Kidney (tissue), 14 donors: ENCODE measurements around the gene REL. TPM values are rescaled to one million over a fixed set of nuclear protein-coding genes. Genes with fewer than 3 reads are reported as not detected.

Source experiments
- DNase-seq, 5 donors: peaks; one replicate each; pipeline ENCODE4 v3.0.0-alpha.2; 2013 to 2020
- FAIRE-seq: peaks from 2 replicates; lab custom pipeline; 2012; peaks lifted over from hg19 to GRCh38; lab: Jason Lieb, UNC
- H3K27ac ChIP-seq, 2 donors: one replicate each; pipeline ENCODE4 v1.7.0; 2013; ENCODE audit warnings: low read depth in 2 of 2, low read length in 2 of 2, inconsistent platforms in 1 of 2
- H3K27me3 ChIP-seq: one replicate; pipeline ENCODE4 v1.7.1; 2013; ENCODE audit warnings: low read length, inconsistent platforms; ENCODE audit not compliant: control insufficient read depth, insufficient read depth
- H3K36me3 ChIP-seq, 3 donors: one replicate each; pipeline versions ENCODE4 v1.7.0 to v1.7.1; 2013; ENCODE audit warnings: low read length in 3 of 3, control low read depth in 1 of 3, inconsistent platforms in 1 of 3; ENCODE audit not compliant: insufficient read depth in 3 of 3, control insufficient read depth in 2 of 3
- H3K4me1 ChIP-seq, 3 donors: one replicate each; pipeline versions ENCODE4 v1.7.0 to v1.7.1; 2013; ENCODE audit warnings: low read length in 3 of 3, inconsistent platforms in 1 of 3, low read depth in 1 of 3; ENCODE audit not compliant: control insufficient read depth in 2 of 3, insufficient read depth in 2 of 3
- H3K4me3 ChIP-seq, 3 donors: one replicate each; pipeline versions ENCODE4 v1.7.0 to v1.8.1; 2013; ENCODE audit warnings: low read length in 3 of 3, control low read depth in 1 of 3, inconsistent platforms in 1 of 3
- H3K9ac ChIP-seq, 3 donors: one replicate each; pipeline versions ENCODE4 v1.7.0 to v1.7.1; 2013; ENCODE audit warnings: low read length in 3 of 3, control low read depth in 1 of 3, inconsistent platforms in 1 of 3
- H3K9me3 ChIP-seq, 3 donors: one replicate each; pipeline versions ENCODE4 v1.7.0 to v1.7.1; 2013; ENCODE audit warnings: low read length in 3 of 3, control low read depth in 1 of 3, inconsistent platforms in 1 of 3; ENCODE audit not compliant: control insufficient read depth in 2 of 3, insufficient read depth in 1 of 3
- intact Hi-C: fragments of 100-400 bp; cut with DNase I; formaldehyde crosslinking; loops from one replicate; pipeline ENCODE4 v1.11.1; 2022
- polyA plus RNA-seq: library from polyadenylated mRNA; stranded (reverse); fragments of 350-450 nt; fragmentation: Illumina TruSeq; extraction: RNeasy Lipid Tissue Mini Kit (QIAGEN cat#74804); gene quantifications from one replicate; pipeline ENCODE4 v1.2.3, GENCODE V29; 2014; ENCODE audit warnings: low read depth, low replicate concordance; ENCODE audit not compliant: insufficient read depth
- total RNA-seq: library from RNA; stranded (reverse); fragmentation: NEBNext Ultra II Directional; extraction: Animal tissue kit (Norgen Biotek cat#: 25700); gene quantifications from one replicate; pipeline ENCODE4 v1.2.1, GENCODE V29; 2021
- TF ChIP-seq, protein P1 (sequence below): IDR thresholded peaks from 3 replicates; pipeline ENCODE4 v1.5.1; 2012; ENCODE audit warnings: mild to moderate bottlenecking, moderate library complexity, borderline replicate concordance; ENCODE audit not compliant: insufficient read depth; ENCODE audit errors: extremely low read depth
- donor health status: control.
- donor health status: control.
- donor health status: control.
- donor health status: control.
- donor health status: control.
- donor health status: DM: yes; HTN: yes; CAD: no.
- donor health status: Normal renal cell carcinoma (clear cell type).

Gene REL
- total and polyA plus RNA-seq, 2 donors from 2014 or later, result 0.43 to 21.8 TPM

DNA sequence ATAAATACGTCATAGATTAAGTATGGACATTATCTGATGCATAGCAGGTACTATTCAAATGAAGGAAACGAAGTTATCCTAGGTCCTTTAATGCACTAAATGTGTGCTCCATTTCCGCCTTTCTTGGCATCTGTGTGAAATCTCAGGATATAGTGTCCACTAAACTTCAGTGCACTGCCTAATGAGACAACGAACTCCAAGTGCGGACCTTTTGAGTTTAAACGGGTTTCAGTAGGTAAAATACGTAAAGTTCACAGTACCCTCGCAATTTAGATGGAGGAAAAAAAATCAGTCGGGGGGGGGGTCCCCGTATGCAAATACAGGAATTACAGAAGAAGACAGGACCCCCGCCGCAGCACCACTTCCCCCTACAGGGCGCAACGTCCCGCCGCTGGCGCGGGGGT, 729 bp upstream of the REL start:
- intact Hi-C loops, result no loop called here
- FAIRE-seq, result no peak
- DNase-seq, result no peak

DNA sequence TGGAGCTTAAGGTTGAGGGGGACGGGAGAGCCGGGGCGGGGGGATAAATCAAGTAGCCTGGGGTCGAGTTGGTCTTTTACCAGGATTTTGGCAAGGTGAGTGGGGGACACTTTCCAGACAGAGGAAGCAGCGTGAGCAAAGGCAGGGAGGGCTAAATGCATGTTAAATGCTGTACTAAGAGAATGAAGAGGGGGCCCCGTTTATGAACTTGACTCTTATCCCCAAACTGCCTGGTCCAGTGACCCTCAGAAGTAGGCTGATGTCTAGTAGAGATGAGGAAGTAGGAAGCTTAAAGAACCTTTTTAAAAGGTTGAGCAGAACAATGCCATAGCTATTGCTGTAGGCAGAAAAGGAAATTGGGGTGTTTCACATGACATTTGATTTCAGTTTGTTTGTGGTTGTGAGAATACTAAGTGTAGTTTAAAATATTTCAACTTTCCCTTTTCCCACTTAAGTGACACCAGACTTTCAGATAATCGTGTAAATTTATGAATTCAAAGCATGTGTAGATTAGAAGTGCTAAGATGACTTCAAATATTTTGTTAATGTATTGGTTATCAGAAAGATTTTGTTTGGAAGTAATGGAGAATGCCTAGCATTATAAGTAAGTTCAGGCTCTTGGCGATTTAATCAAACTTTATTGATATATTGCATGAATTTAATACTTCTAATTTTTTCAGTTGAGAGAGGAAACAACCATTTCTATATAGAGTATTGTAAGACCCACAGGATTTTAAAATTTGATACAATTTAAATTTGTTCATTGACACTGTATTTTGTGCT, 1.8 kb downstream of the REL start:
- peak overlapping the region; percentile 70 to 73 (median 71) for H3K4me3 ChIP-seq
- intact Hi-C loops, result no loop called here
- H3K27ac ChIP-seq, result peak overlapping the region; percentile 26 to 77
- no peaks in the 10 kb centered on the region for H3K36me3 ChIP-seq
- TF ChIP-seq, protein P1, sequence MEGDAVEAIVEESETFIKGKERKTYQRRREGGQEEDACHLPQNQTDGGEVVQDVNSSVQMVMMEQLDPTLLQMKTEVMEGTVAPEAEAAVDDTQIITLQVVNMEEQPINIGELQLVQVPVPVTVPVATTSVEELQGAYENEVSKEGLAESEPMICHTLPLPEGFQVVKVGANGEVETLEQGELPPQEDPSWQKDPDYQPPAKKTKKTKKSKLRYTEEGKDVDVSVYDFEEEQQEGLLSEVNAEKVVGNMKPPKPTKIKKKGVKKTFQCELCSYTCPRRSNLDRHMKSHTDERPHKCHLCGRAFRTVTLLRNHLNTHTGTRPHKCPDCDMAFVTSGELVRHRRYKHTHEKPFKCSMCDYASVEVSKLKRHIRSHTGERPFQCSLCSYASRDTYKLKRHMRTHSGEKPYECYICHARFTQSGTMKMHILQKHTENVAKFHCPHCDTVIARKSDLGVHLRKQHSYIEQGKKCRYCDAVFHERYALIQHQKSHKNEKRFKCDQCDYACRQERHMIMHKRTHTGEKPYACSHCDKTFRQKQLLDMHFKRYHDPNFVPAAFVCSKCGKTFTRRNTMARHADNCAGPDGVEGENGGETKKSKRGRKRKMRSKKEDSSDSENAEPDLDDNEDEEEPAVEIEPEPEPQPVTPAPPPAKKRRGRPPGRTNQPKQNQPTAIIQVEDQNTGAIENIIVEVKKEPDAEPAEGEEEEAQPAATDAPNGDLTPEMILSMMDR, result no peak
- DNase-seq (peak in 3 of 5 donors; percentile 29 to 48 (median 35)), FAIRE-seq (no peak)
- peaks cover 0 to 19% (median 2%) of the 10 kb centered on the region in 3 donors for H3K4me1 ChIP-seq
- no peaks in the 10 kb centered on the region for H3K9me3 ChIP-seq
- H3K27me3 ChIP-seq, result no peaks in the 10 kb centered on the region
- H3K9ac ChIP-seq, result peak overlapping the region; percentile 27 to 80 (median 46)

More for the DNA sequence above, 729 bp upstream of the REL start:
- peaks cover 0 to 19% (median 2%) of the 10 kb centered on the region in 3 donors for H3K4me1 ChIP-seq
- peak overlapping the region; percentile 30 to 85 (median 83) for H3K9ac ChIP-seq
- H3K27me3 ChIP-seq, result no peaks in the 10 kb centered on the region
- TF ChIP-seq, protein P1, result peak; percentile 18
- no peaks in the 10 kb centered on the region for H3K9me3 ChIP-seq
- H3K27ac ChIP-seq, result peak overlapping the region; percentile 94 to 96
- H3K36me3 ChIP-seq, result no peaks in the 10 kb centered on the region
- peak overlapping the region; percentile 54 to 87 (median 71) for H3K4me3 ChIP-seq

DNA sequence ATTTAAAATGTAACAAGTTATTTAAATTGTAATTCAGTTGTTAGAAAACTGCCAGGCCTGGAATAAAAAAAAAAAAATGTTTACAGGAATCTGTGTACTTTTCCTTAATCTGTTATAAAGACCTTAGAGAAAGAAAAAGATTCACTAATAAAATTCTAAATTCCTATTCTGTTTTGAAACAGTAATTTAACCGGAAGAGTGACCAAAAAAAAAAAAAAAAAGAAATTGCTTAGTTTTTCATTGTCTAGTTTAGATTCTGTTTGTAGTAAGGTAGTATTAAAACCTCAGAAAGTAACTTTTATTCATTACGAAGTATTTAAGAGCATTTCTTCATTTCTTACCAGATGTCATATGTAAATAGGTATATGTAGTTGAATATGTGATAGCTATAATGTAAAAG, 2.5 kb downstream of the REL start:
- Histone ChIP-seq H3K4me3 (peak overlapping the region in 1 of 3 donors; percentile 18), H3K27me3 (no peaks in the 10 kb centered on the region), H3K9ac (no peak overlapping the region), H3K27ac (no peak overlapping the region), H3K4me1 (peaks cover 0 to 19% (median 2%) of the 10 kb centered on the region in 3 donors), H3K36me3 (no peaks in the 10 kb centered on the region), H3K9me3 (no peaks in the 10 kb centered on the region)
- DNase-seq (no peak), FAIRE-seq (no peak)
- intact Hi-C loops, result no loop called here
- TF ChIP-seq, protein P1, result no peak
